Neuronal stem cell (in vitro differentiated cells): ENCODE results near the gene LRRC28.
"Not testable (repeated sequence)": the region's sequence is repeated elsewhere in the genome, so short reads cannot be mapped to it uniquely, and the experiment has no call there.

ENCODE experiments used
- DNase-seq: peaks from one replicate; pipeline ENCODE4 v3.0.0-alpha.2; 2013; ENCODE audit warnings: low spot score
- H2AFZ ChIP-seq: one replicate; pipeline ENCODE4 v1.6.1; 2013; ENCODE audit warnings: mild to moderate bottlenecking, low read length, inconsistent platforms
- H2AK5ac ChIP-seq: 2 replicates; pipeline ENCODE4 v1.6.1; 2013; ENCODE audit warnings: low read depth, mild to moderate bottlenecking, inconsistent platforms, low read length, moderate library complexity, mixed read lengths
- H2BK120ac ChIP-seq: 2 replicates; pipeline ENCODE4 v1.6.1; 2013; ENCODE audit warnings: low read depth, mild to moderate bottlenecking, inconsistent platforms, low read length, moderate library complexity, mixed read lengths
- H2BK12ac ChIP-seq: one replicate; pipeline ENCODE4 v1.6.1; 2013; ENCODE audit warnings: low read length, inconsistent platforms
- H2BK15ac ChIP-seq: 2 replicates; pipeline ENCODE4 v1.6.1; 2013; ENCODE audit warnings: mild to moderate bottlenecking, low read length, inconsistent platforms, mixed read lengths
- H2BK5ac ChIP-seq: one replicate; pipeline ENCODE4 v1.6.1; 2013; ENCODE audit warnings: inconsistent platforms, mild to moderate bottlenecking, low read length, moderate library complexity
- H3K14ac ChIP-seq: one replicate; pipeline ENCODE4 v1.6.1; 2013; ENCODE audit warnings: low read length, inconsistent platforms
- H3K18ac ChIP-seq: 2 replicates; pipeline ENCODE4 v1.6.1; 2013; ENCODE audit warnings: low read length, inconsistent platforms
- H3K23ac ChIP-seq: 2 replicates; pipeline ENCODE4 v1.6.1; 2013; ENCODE audit warnings: low read depth, mild to moderate bottlenecking, mixed read lengths, low read length, inconsistent platforms; ENCODE audit not compliant: poor library complexity
- H3K27ac ChIP-seq: replicated peaks from 3 replicates; pipeline ENCODE4 v1.5.1; 2013; ENCODE audit warnings: low read length, inconsistent platforms
- H3K27me3 ChIP-seq, 3 experiments: 2 replicates each; pipeline ENCODE4 v1.6.1; 2013; ENCODE audit warnings: low read length in 3 of 3, mild to moderate bottlenecking in 2 of 3, inconsistent platforms in 1 of 3, low read depth in 1 of 3, mixed read lengths in 1 of 3, moderate library complexity in 1 of 3; ENCODE audit not compliant: control insufficient read depth in 3 of 3, insufficient read depth in 3 of 3
- H3K36me3 ChIP-seq, 2 donors: replicated peaks in 1 of 2; 2 replicates each; pipeline ENCODE4 v1.6.1; 2013; ENCODE audit warnings: low read length in 2 of 2; ENCODE audit not compliant: control insufficient read depth in 2 of 2, insufficient read depth in 2 of 2
- H3K4ac ChIP-seq: 2 replicates; pipeline ENCODE4 v1.6.1; 2013; ENCODE audit warnings: inconsistent platforms, mild to moderate bottlenecking, low read length, moderate library complexity
- H3K4me1 ChIP-seq, 2 donors: 1 replicate in 1 of 2; 2 replicates in 1 of 2; pipeline ENCODE4 v1.6.1; 2013; ENCODE audit warnings: low read length in 2 of 2, low read depth in 1 of 2; ENCODE audit not compliant: control insufficient read depth in 2 of 2, insufficient read depth in 1 of 2
- H3K4me2 ChIP-seq: one replicate; pipeline ENCODE4 v1.6.1; 2013; ENCODE audit warnings: mild to moderate bottlenecking, low read length, inconsistent platforms; ENCODE audit not compliant: insufficient read depth, poor library complexity, severe bottlenecking
- H3K4me3 ChIP-seq, 2 donors: 2 replicates each; pipeline ENCODE4 v1.5.1; 2013; ENCODE audit warnings: low read length in 2 of 2, mild to moderate bottlenecking in 2 of 2, inconsistent platforms in 1 of 2, moderate library complexity in 1 of 2
- H3K79me1 ChIP-seq: one replicate; pipeline ENCODE4 v1.6.1; 2013; ENCODE audit warnings: low read depth, mild to moderate bottlenecking, inconsistent platforms, low read length, moderate library complexity
- H3K9ac ChIP-seq: one replicate; pipeline ENCODE4 v1.6.1; 2013; ENCODE audit warnings: mild to moderate bottlenecking, low read depth, low read length, inconsistent platforms; ENCODE audit not compliant: poor library complexity
- H3K9me3 ChIP-seq, 2 donors: replicated peaks in 1 of 2; 2 replicates each; pipeline versions ENCODE3 to v1.6.1; 2013; ENCODE audit warnings: low read length in 2 of 2, mild to moderate bottlenecking in 2 of 2, inconsistent platforms in 1 of 2, low read depth in 1 of 2, mixed read lengths in 1 of 2, moderate library complexity in 1 of 2; ENCODE audit not compliant: control insufficient read depth in 2 of 2, insufficient read depth in 1 of 2
- H4K8ac ChIP-seq: one replicate; pipeline ENCODE4 v1.6.1; 2013; ENCODE audit warnings: low read depth, mild to moderate bottlenecking, inconsistent platforms, low read length, moderate library complexity
- H4K91ac ChIP-seq: one replicate; pipeline ENCODE4 v1.6.1; 2013; ENCODE audit warnings: low read length, low read depth, mild to moderate bottlenecking, inconsistent platforms; ENCODE audit not compliant: poor library complexity
- WGBS, 2 donors: extraction: QIAGEN DNeasy Blood & Tissue Kit; methylation state at CpG; one replicate each; pipeline ENCODE4 v1.1.7; 2013; ENCODE audit warnings: missing lambda C conversion rate in 2 of 2, mixed read lengths in 1 of 2; ENCODE audit not compliant: insufficient read length in 2 of 2, insufficient replicate concordance in 1 of 2; ENCODE audit errors: extremely low coverage in 2 of 2; 5-methylcytosine and 5-hydroxymethylcytosine counted together

LRRC28 gene

DNA sequence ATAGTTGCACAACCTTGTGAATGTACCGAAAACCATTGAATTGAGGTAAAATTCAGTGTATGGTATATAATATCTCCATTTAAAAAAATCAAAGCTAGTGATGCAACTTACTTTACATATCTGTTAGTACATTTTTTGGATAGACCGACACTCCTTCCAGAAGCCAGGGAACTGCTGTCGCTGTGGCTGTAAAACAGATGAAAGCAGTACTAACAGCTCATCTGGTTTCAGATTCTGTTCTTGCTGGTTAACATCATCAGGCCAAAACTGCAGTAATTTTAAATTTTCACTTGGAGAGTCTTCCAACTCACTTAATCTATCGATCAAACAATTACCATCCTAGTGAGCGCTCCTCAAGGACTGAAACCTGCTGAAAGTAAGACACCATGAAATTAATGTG lies 145.1 kb downstream of the LRRC28 start:
- H4K8ac ChIP-seq: no peak overlapping the region
- H3K18ac ChIP-seq: no peak overlapping the region
- no peak overlapping the region for H3K27ac ChIP-seq
- H3K9me3 ChIP-seq: peaks cover 0 to 3% of the 10 kb centered on the region in 2 donors
- no peak overlapping the region for H2AK5ac ChIP-seq
- H3K23ac ChIP-seq: no peak overlapping the region
- no peak overlapping the region for H2BK5ac ChIP-seq
- no peak for DNase-seq
- H4K91ac ChIP-seq: no peak overlapping the region
- no peak overlapping the region for H2BK15ac ChIP-seq
- H3K9ac ChIP-seq: no peak overlapping the region
- no peak overlapping the region for H3K4me3 ChIP-seq
- H3K27me3 ChIP-seq: no peaks in the 10 kb centered on the region
- no peaks in the 10 kb centered on the region for H3K79me1 ChIP-seq
- H3K36me3 ChIP-seq: no peaks in the 10 kb centered on the region
- H2BK12ac ChIP-seq: no peak overlapping the region
- H3K4me1 ChIP-seq: no peaks in the 10 kb centered on the region
- H2BK120ac ChIP-seq: no peak overlapping the region
- H3K4ac ChIP-seq: no peak overlapping the region
- no peak overlapping the region for H3K4me2 ChIP-seq
- H2AFZ ChIP-seq: no peak overlapping the region
- no CpG with 5 or more reads among the region's 5 CpGs for WGBS, 2 donors
- no peak overlapping the region for H3K14ac ChIP-seq

DNA sequence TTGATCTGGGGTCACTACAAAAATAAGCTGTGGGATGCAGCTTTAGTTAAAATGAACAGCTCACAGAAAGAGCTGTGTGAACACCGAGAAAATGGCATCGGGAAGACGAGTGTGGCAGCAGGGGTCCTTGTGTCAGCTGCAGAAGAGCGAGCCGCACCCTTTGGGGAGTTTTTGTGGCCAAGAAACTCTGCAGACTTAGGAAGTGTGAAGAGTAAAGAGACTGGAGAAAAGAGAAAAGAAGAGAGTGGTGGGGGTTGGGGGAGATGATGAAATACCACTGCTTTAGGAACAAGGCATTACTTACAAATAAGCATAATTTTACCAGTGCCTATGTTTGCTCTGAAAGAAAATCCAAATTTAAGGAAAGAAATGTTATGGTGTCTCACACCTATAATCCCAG lies 147.8 kb downstream of the LRRC28 start:
- no peak overlapping the region for H3K18ac ChIP-seq
- DNase-seq: no peak
- no peak overlapping the region for H4K8ac ChIP-seq
- H2BK12ac ChIP-seq: no peak overlapping the region
- H3K36me3 ChIP-seq: no peaks in the 10 kb centered on the region
- no peak overlapping the region for H2BK5ac ChIP-seq
- H3K9ac ChIP-seq: no peak overlapping the region
- no CpG with 5 or more reads among the region's 5 CpGs for WGBS, 2 donors
- H3K27ac ChIP-seq: no peak overlapping the region
- H4K91ac ChIP-seq: no peak overlapping the region
- H2BK15ac ChIP-seq: no peak overlapping the region
- H2AFZ ChIP-seq: peak overlapping the region; percentile 45
- peaks cover 0 to 6% of the 10 kb centered on the region in 2 donors for H3K4me1 ChIP-seq
- no peak overlapping the region for H3K14ac ChIP-seq
- no peak overlapping the region for H2BK120ac ChIP-seq
- no peak overlapping the region for H3K4me3 ChIP-seq
- H3K23ac ChIP-seq: no peak overlapping the region
- H3K79me1 ChIP-seq: no peaks in the 10 kb centered on the region
- no peak overlapping the region for H3K4me2 ChIP-seq
- H3K27me3 ChIP-seq: no peaks in the 10 kb centered on the region
- no peaks in the 10 kb centered on the region for H3K9me3 ChIP-seq
- H2AK5ac ChIP-seq: no peak overlapping the region
- H3K4ac ChIP-seq: no peak overlapping the region

DNA sequence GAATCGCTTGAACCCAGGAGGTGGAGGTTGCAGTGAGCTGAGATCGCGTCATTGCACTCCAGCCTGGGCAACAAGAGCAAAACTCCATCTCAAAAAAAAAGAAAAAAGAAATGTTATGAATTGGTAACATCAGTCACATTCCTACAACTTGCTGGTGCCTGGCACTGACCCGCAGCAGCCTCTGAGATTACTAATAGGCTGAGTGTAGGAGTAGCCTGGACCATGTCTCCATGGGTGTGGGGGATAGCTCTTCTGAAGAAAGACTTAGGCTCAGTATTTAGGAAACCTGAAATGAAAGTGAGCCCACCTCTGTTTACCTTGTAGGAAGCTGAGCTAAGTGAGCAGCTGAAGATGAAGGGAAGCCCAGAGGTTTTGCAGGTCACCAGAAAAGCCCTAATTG lies 148.3 kb downstream of the LRRC28 start:
- H3K9me3 ChIP-seq: no peaks in the 10 kb centered on the region
- no peak overlapping the region for H3K4me3 ChIP-seq
- no peak overlapping the region for H3K4ac ChIP-seq
- H3K27ac ChIP-seq: no peak overlapping the region
- no peaks in the 10 kb centered on the region for H3K36me3 ChIP-seq
- H4K8ac ChIP-seq: no peak overlapping the region
- H3K4me1 ChIP-seq: peaks cover 0 to 11% of the 10 kb centered on the region in 2 donors
- no peak overlapping the region for H2BK120ac ChIP-seq
- no peak overlapping the region for H3K23ac ChIP-seq
- no peak overlapping the region for H3K14ac ChIP-seq
- H3K18ac ChIP-seq: no peak overlapping the region
- H2BK12ac ChIP-seq: no peak overlapping the region
- H3K27me3 ChIP-seq: no peaks in the 10 kb centered on the region
- H2AK5ac ChIP-seq: no peak overlapping the region
- H3K9ac ChIP-seq: no peak overlapping the region
- no peak overlapping the region for H2BK5ac ChIP-seq
- H3K79me1 ChIP-seq: no peaks in the 10 kb centered on the region
- no peak for DNase-seq
- no peak overlapping the region for H2AFZ ChIP-seq
- no CpG with 5 or more reads among the region's 4 CpGs for WGBS, 2 donors
- no peak overlapping the region for H4K91ac ChIP-seq
- H3K4me2 ChIP-seq: no peak overlapping the region
- H2BK15ac ChIP-seq: no peak overlapping the region

DNA sequence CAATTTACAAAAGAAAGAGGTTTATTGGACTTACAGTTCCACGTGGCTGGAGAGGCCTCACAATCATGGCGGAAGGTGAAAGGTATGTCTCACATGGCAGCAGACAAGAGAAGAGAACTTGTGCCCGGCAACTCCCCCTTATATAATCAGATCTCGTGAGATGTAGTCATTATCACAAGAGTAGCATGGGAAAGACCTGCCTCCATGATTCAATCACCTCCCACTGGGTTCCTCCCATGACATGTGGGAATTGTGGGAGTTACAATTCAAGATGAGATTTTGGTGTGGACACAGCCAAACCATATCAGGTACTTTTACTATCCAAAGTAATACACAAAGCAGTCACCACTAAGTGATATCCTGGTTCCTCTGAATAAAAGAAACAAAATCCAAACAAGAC lies 149.9 kb downstream of the LRRC28 start:
- H3K4ac ChIP-seq, H3K23ac ChIP-seq: not testable (repeated sequence)

More for the DNA sequence above, 149.9 kb downstream of the LRRC28 start:
- H3K4me3 ChIP-seq, H3K14ac ChIP-seq, H3K9me3 ChIP-seq, H4K8ac ChIP-seq, H2BK15ac ChIP-seq, H3K9ac ChIP-seq, H2BK12ac ChIP-seq, H2AK5ac ChIP-seq, H2BK5ac ChIP-seq, H3K36me3 ChIP-seq, H3K4me2 ChIP-seq, H4K91ac ChIP-seq, DNase-seq, H3K27ac ChIP-seq, H3K79me1 ChIP-seq, H2BK120ac ChIP-seq, H3K18ac ChIP-seq, H3K27me3 ChIP-seq: not testable (repeated sequence)
- no CpG with 5 or more reads among the region's 4 CpGs for WGBS, 2 donors
- Histone ChIP-seq H2AFZ (peak overlapping the region; percentile 13), H3K4me1 (peaks cover 0 to 12% of the 10 kb centered on the region in 2 donors)
